ENCODE data around the gene PPP3R2. TPM values are rescaled to one million over a fixed set of nuclear protein-coding genes. Genes with fewer than 3 reads are reported as not detected.

Gene PPP3R2
- total RNA-seq, 1 donor from 2014 or later = not detected

DNA sequence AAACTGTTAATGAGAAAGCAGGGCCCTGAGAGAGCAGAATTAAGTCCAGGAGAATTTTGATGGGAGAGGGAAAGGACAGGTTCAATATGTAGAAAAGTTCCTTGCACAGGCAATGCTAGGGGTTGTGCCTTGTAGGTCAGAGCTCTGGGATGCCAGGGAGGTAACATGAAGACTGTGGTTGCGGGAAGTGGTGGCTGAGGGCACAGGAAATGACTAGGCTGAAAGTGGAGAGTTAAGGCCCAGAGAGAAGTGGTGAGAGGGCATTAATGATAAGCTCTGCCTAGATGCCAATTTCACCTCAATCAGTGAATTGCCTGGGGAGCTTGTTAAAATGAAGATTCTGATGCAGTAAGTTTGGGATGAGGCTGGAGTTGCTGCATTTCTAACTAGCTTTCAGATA is 31.5 kb upstream of the PPP3R2 start:
- Mint-ChIP-seq H3K27me3 (ENCODE audit: low read depth) (peaks cover 13% of the 10 kb centered on the region), H3K4me1 (ENCODE audit: low read depth) (peaks cover 4% of the 10 kb centered on the region), H3K27ac (ENCODE audit: unreplicated experiment) (no peak overlapping the region), H3K9me3 (ENCODE audit: low read depth) (peaks cover 2% of the 10 kb centered on the region), H3K4me3 (ENCODE audit: unreplicated experiment) (no peak overlapping the region), H3K36me3 (ENCODE audit: low read depth) (no peaks in the 10 kb centered on the region)
- DNase-seq (ENCODE audit: low spot score) = no peak
- TF ChIP-seq CTCF (IDR thresholded peaks at IDR 0.05) = no peak

- no peak for TF ChIP-seq CTCF (IDR thresholded peaks at IDR 0.05)
- peaks cover 13% of the 10 kb centered on the region for H3K27me3 Mint-ChIP-seq (ENCODE audit: low read depth)
- no peak overlapping the region for H3K4me3 Mint-ChIP-seq (ENCODE audit: unreplicated experiment)
Observed at GRCh38 chr9:101625876-101626275, 31.1 kb upstream of the PPP3R2 start.

DNA sequence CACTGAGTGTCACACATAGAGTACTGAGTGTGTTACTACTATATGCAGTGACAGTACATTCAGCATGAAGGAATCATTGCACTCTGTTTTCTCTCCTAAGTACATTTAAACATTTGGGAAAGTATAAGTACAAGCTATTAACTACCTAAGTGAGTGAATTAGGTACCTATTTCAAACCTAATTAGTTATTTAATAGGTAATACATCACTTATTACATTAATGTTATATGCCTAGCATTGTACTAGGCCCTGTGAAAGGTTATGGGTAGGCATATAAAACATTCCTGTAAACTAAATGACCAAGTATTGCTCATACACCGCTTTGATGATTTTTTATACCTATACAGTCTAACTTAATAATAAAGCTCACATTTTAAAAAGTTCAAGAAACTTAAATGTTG is 25.7 kb upstream of the PPP3R2 start:
- Mint-ChIP-seq H3K36me3 (ENCODE audit: low read depth) (no peaks in the 10 kb centered on the region), H3K4me1 (ENCODE audit: low read depth) (no peaks in the 10 kb centered on the region), H3K27ac (ENCODE audit: unreplicated experiment) (no peak overlapping the region), H3K27me3 (ENCODE audit: low read depth) (peaks cover 10% of the 10 kb centered on the region), H3K4me3 (ENCODE audit: unreplicated experiment) (no peak overlapping the region), H3K9me3 (ENCODE audit: low read depth) (no peaks in the 10 kb centered on the region)
- no peak for TF ChIP-seq CTCF (IDR thresholded peaks at IDR 0.05)
- DNase-seq (ENCODE audit: low spot score) = no peak

More at GRCh38 chr9:101625876-101626275, 31.1 kb upstream of the PPP3R2 start:
- Mint-ChIP-seq H3K9me3 (ENCODE audit: low read depth) (peaks cover 2% of the 10 kb centered on the region), H3K27ac (ENCODE audit: unreplicated experiment) (no peak overlapping the region), H3K4me1 (ENCODE audit: low read depth) (peaks cover 4% of the 10 kb centered on the region), H3K36me3 (ENCODE audit: low read depth) (no peaks in the 10 kb centered on the region)
- DNase-seq (ENCODE audit: low spot score) = no peak

DNA sequence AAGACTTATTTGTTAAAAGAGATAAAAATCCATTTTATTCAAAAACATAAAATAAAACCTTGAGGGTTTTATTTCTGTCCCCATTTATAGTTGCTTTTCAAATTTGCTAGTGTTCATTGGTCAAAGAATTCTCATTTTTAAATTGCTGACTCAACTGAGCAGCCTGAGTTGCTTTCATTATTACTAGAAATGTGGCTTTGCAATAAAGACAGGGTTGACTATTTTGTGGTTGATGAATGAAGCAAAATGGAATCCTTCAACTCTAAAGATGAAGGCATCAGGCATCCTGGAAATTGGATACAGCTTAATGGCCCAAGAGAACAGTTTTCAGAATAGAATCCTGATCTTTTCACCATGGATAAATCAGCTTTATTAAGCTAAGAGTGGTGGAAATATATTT is 23.9 kb upstream of the PPP3R2 start:
- H3K4me3 Mint-ChIP-seq (ENCODE audit: unreplicated experiment) = no peak overlapping the region
- no peak for DNase-seq (ENCODE audit: low spot score)
- no peak for TF ChIP-seq CTCF (IDR thresholded peaks at IDR 0.05)

DNA sequence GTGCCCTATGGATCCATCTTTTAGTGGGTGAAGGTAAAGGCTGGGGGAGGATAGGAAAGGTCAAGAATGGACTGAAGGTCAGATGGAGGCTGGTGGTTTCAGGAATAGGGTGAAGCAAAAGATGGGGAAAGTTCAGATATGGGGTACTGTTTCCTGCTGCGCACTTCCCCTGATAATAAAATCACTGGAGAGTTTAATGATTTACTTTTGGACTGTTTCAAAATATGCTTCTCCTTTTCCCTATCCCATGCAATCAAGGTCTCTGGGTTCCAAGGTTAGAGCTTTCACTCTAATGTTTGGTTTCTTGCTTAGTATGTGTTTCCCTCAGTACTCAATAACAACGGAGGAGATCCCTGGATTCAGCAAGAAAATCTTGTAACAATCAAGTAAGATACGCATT is 10.8 kb upstream of the PPP3R2 start:
- no peaks in the 10 kb centered on the region for H3K9me3 Mint-ChIP-seq (ENCODE audit: low read depth)
- no peaks in the 10 kb centered on the region for H3K36me3 Mint-ChIP-seq (ENCODE audit: low read depth)
- DNase-seq (ENCODE audit: low spot score) = no peak
- H3K27me3 Mint-ChIP-seq (ENCODE audit: low read depth) = peaks cover 44% of the 10 kb centered on the region
- peaks cover 3% of the 10 kb centered on the region for H3K4me1 Mint-ChIP-seq (ENCODE audit: low read depth)
- H3K4me3 Mint-ChIP-seq (ENCODE audit: unreplicated experiment) = no peak overlapping the region
- no peak for TF ChIP-seq CTCF (IDR thresholded peaks at IDR 0.05)
- no peak overlapping the region for H3K27ac Mint-ChIP-seq (ENCODE audit: unreplicated experiment)

More for the DNA sequence above, 23.9 kb upstream of the PPP3R2 start:
- Mint-ChIP-seq H3K27ac (ENCODE audit: unreplicated experiment) (no peak overlapping the region), H3K36me3 (ENCODE audit: low read depth) (no peaks in the 10 kb centered on the region), H3K4me1 (ENCODE audit: low read depth) (no peaks in the 10 kb centered on the region), H3K9me3 (ENCODE audit: low read depth) (no peaks in the 10 kb centered on the region), H3K27me3 (ENCODE audit: low read depth) (peaks cover 9% of the 10 kb centered on the region)
